Adipocyte (in vitro differentiated cells): ENCODE data around the gene MGAT5.

ENCODE experiments used
- DNase-seq: peaks from one replicate; pipeline ENCODE4 v3.0.0-alpha.2; 2015; ENCODE audit warnings: low read depth
- H3K27me3 ChIP-seq: replicated peaks from 2 replicates; pipeline ENCODE4 v1.7.0; 2013; ENCODE audit warnings: mild to moderate bottlenecking, low read length, moderate library complexity; ENCODE audit not compliant: control insufficient read depth, insufficient read depth
- H3K36me3 ChIP-seq: 2 replicates; pipeline ENCODE4 v1.7.0; 2013; ENCODE audit warnings: low read length, mild to moderate bottlenecking, moderate library complexity; ENCODE audit not compliant: control insufficient read depth, insufficient read depth, severe bottlenecking
- H3K4me1 ChIP-seq: 2 replicates; pipeline ENCODE4 v1.7.0; 2013; ENCODE audit warnings: mild to moderate bottlenecking, low read length, moderate library complexity; ENCODE audit not compliant: control insufficient read depth, insufficient read depth
- H3K4me3 ChIP-seq: 2 replicates; pipeline ENCODE4 v1.7.0; 2013; ENCODE audit warnings: mild to moderate bottlenecking, low read length, moderate library complexity
- H3K9ac ChIP-seq: 2 replicates; pipeline ENCODE4 v1.7.0; 2013; ENCODE audit warnings: mild to moderate bottlenecking, low read length, moderate library complexity
- H3K9me3 ChIP-seq: 2 replicates; pipeline ENCODE4 v1.7.0; 2013; ENCODE audit warnings: mild to moderate bottlenecking, low read length, moderate library complexity; ENCODE audit not compliant: control insufficient read depth

The MGAT5 gene

GRCh38 chr2:134310107-134311079, 56.5 kb downstream of the MGAT5 start:
- no peak for DNase-seq
- H3K27me3 ChIP-seq, result no peaks in the 10 kb centered on the region
- H3K4me1 ChIP-seq, result peaks cover 3% of the 10 kb centered on the region
- H3K9ac ChIP-seq, result no peak overlapping the region
- no peaks in the 10 kb centered on the region for H3K9me3 ChIP-seq
- H3K4me3 ChIP-seq, result no peak overlapping the region
- no peaks in the 10 kb centered on the region for H3K36me3 ChIP-seq

GRCh38 chr2:134312482-134312881, 58.6 kb downstream of the MGAT5 start:
- Histone ChIP-seq H3K36me3 (no peaks in the 10 kb centered on the region), H3K9ac (no peak overlapping the region), H3K27me3 (no peaks in the 10 kb centered on the region), H3K4me3 (no peak overlapping the region), H3K9me3 (no peaks in the 10 kb centered on the region), H3K4me1 (peaks cover 3% of the 10 kb centered on the region)
- no peak for DNase-seq

DNA sequence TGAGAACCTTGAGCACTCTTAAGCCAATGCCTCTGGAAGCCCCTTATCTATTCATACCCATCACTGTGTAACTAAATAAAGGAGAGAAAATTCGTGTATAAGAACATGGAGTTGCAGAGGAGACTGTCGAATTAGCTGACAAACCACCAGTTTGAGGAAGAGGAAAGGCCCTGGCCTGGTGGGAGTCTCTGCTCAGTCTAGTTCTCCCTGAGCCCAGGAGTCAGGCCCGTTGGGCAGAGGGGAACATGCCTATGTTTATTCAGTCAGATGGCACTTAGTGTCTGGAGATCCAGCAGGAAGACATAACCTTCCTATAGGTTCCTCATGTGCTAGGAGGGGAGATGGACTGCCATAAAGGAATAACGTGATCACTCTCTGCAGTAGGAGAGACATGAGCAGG, 60.3 kb downstream of the MGAT5 start:
- H3K9me3 ChIP-seq, result no peaks in the 10 kb centered on the region
- no peak for DNase-seq
- H3K27me3 ChIP-seq, result no peaks in the 10 kb centered on the region
- H3K9ac ChIP-seq, result no peak overlapping the region
- H3K4me1 ChIP-seq, result peaks cover 3% of the 10 kb centered on the region
- no peak overlapping the region for H3K4me3 ChIP-seq
- H3K36me3 ChIP-seq, result no peaks in the 10 kb centered on the region

DNA sequence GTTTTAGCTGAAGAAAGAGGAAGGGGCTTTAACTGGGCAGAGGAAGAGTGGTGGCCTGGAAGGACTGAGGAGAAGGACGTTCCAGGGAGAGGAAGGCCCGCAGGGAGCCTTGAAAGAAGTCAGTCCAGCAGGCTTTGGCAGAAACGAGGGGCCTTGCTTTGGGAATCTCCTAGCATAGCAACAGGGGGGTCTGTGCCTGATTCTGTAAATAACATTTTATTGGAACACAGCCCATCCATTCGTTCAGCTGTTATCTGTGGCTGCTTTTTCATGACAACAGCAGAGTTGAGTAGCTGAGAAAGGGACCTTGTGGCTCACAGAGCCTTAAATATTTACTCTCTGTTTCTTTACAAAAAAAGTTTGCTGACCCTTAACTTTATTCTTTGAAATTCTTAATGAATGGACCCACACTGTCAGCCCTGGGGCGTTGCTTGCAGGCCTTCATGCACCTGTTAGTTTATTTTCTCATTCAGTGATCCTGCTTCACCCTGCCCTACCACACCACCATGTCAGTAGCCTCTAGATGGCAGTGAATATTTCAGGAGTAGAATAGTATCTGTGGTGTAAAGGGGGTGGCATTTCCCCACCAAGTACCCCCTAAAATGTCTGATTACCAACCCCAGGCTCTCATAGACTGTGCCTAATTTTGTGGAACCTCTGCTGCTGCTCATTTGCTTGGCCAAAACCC, 61.0 kb downstream of the MGAT5 start:
- no peaks in the 10 kb centered on the region for H3K9me3 ChIP-seq
- no peak overlapping the region for H3K9ac ChIP-seq
- H3K4me3 ChIP-seq, result no peak overlapping the region
- no peaks in the 10 kb centered on the region for H3K27me3 ChIP-seq
- no peak for DNase-seq
- H3K4me1 ChIP-seq, result peaks cover 3% of the 10 kb centered on the region
- H3K36me3 ChIP-seq, result no peaks in the 10 kb centered on the region

DNA sequence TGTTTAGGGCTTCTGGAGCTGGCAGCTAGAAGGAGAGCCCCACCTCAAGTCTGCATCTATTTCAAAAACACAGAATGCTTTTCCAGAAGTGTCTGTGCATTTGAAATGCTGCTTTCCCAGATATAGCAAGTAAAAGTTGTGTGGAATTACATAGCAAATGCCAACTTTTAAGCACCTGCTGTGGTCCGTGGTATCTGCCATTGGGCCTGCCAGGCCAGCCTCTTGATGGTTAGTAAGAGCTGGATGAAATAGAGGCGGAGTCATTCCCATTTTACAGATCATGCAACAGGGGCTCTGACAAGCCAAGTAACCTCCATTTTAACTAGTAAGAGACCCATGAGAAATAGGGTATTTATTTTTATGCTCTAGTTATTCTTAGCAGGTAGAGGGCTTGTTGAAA, 61.6 kb downstream of the MGAT5 start:
- Histone ChIP-seq H3K4me1 (peaks cover 1% of the 10 kb centered on the region), H3K27me3 (no peaks in the 10 kb centered on the region), H3K9me3 (no peaks in the 10 kb centered on the region), H3K9ac (no peak overlapping the region), H3K4me3 (no peak overlapping the region), H3K36me3 (no peaks in the 10 kb centered on the region)
- DNase-seq, result no peak

- H3K4me3 ChIP-seq, result no peak overlapping the region
- DNase-seq, result no peak
- H3K9me3 ChIP-seq, result no peaks in the 10 kb centered on the region
- no peaks in the 10 kb centered on the region for H3K4me1 ChIP-seq
- H3K27me3 ChIP-seq, result no peaks in the 10 kb centered on the region
- H3K36me3 ChIP-seq, result no peaks in the 10 kb centered on the region
- no peak overlapping the region for H3K9ac ChIP-seq
Measured at GRCh38 chr2:134319596-134320254, 65.9 kb downstream of the MGAT5 start.

GRCh38 chr2:134320930-134321329, 67.1 kb downstream of the MGAT5 start:
- DNase-seq, result no peak
- Histone ChIP-seq H3K4me1 (peaks cover 7% of the 10 kb centered on the region), H3K36me3 (no peaks in the 10 kb centered on the region), H3K9ac (no peak overlapping the region), H3K27me3 (no peaks in the 10 kb centered on the region), H3K9me3 (no peaks in the 10 kb centered on the region), H3K4me3 (no peak overlapping the region)

DNA sequence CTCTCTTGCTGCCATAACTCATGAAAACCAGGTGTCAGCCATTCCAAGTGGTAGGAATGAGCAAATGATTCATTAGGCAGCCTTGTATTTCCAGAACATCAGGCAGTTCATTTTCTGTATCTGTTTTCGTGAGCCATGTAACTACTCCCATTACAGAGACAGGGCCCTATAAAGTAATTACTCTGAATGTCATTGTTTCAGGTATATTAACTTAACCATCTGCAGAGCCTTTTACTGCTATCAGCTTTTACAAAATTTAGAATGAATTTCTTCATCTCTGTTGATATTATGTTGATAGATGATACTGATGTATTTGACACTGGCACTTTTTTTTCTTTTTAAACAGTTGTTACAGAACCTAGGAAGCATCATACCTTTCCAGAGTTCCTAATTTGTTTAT, 69.9 kb downstream of the MGAT5 start:
- DNase-seq, result no peak
- no peaks in the 10 kb centered on the region for H3K27me3 ChIP-seq
- no peak overlapping the region for H3K4me3 ChIP-seq
- H3K9me3 ChIP-seq, result no peaks in the 10 kb centered on the region
- H3K4me1 ChIP-seq, result peaks cover 9% of the 10 kb centered on the region
- H3K36me3 ChIP-seq, result no peaks in the 10 kb centered on the region
- no peak overlapping the region for H3K9ac ChIP-seq

DNA sequence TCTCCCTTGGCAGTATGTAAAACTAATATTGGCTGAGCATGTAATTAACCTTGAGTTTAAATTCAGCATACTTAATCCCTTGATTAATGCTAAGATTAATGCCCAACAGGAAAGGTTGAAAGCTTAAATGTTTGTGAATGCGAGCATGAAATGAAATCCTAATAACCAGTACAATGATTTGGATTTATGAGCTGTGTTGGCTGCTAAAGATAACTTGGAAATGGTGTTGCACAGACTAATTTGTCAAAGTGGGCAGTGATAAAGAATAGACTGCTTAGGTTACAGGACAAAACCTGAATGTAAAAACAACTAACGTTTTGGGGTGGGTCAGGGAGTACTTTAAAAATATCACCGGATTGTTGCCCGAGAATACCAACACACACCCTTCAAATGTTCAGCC, 70.6 kb downstream of the MGAT5 start:
- Histone ChIP-seq H3K9me3 (no peaks in the 10 kb centered on the region), H3K36me3 (no peaks in the 10 kb centered on the region), H3K27me3 (no peaks in the 10 kb centered on the region), H3K4me1 (peaks cover 9% of the 10 kb centered on the region), H3K4me3 (no peak overlapping the region), H3K9ac (no peak overlapping the region)
- no peak for DNase-seq

DNA sequence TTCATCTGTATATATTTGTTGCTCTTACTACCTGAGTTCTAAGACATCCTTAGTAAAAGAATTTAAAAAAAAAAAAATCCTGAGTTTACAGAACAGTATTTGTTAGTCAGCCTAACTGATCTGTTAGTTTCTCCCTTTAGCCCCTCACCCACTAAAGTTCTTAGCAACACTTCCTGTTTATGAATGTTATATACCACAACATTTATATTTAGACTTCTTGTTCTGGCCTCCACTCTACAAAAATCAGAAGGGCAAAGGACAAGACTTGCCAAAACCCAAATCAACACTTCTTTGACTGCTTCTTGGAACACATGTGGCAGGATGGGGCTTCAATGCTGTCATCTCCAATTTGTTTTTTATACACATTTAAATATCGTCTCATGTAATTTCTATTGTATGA, 71.1 kb downstream of the MGAT5 start:
- Histone ChIP-seq H3K9me3 (no peaks in the 10 kb centered on the region), H3K36me3 (no peaks in the 10 kb centered on the region)
- no peak for DNase-seq

GRCh38 chr2:134325696-134326095, 71.8 kb downstream of the MGAT5 start:
- no peaks in the 10 kb centered on the region for H3K36me3 ChIP-seq
- DNase-seq, result no peak
- no peak overlapping the region for H3K4me3 ChIP-seq
- no peak overlapping the region for H3K9ac ChIP-seq
- H3K9me3 ChIP-seq, result no peaks in the 10 kb centered on the region
- H3K27me3 ChIP-seq, result no peaks in the 10 kb centered on the region
- H3K4me1 ChIP-seq, result peaks cover 9% of the 10 kb centered on the region

More for the DNA sequence above, 71.1 kb downstream of the MGAT5 start:
- Histone ChIP-seq H3K4me3 (no peak overlapping the region), H3K27me3 (no peaks in the 10 kb centered on the region), H3K9ac (no peak overlapping the region), H3K4me1 (peaks cover 9% of the 10 kb centered on the region)
